Activated naive CD8-positive, alpha-beta T cell (primary cell): ENCODE measurements around the gene TRIM47.
"Not testable (repeated sequence)": the region's sequence is repeated elsewhere in the genome, so short reads cannot be mapped to it uniquely, and the experiment has no call there.

ENCODE experiments used
- H3K27ac Mint-ChIP-seq: one replicate; pipeline ENCODE4 v1.8.0; 2021; ENCODE audit warnings: mixed read lengths
- H3K27me3 Mint-ChIP-seq: one replicate; pipeline ENCODE4 v1.8.0; 2021; ENCODE audit warnings: mixed read lengths
- H3K36me3 Mint-ChIP-seq: one replicate; pipeline ENCODE4 v1.8.0; 2021; ENCODE audit warnings: mixed read lengths
- H3K4me1 Mint-ChIP-seq: one replicate; pipeline ENCODE4 v1.8.0; 2021; ENCODE audit warnings: low read depth, mixed read lengths
- H3K4me3 Mint-ChIP-seq: one replicate; pipeline ENCODE4 v1.8.0; 2021; ENCODE audit warnings: mild to moderate bottlenecking, mixed read lengths
- H3K9me3 Mint-ChIP-seq: one replicate; pipeline ENCODE4 v1.8.0; 2021; ENCODE audit warnings: low read depth, mixed read lengths

TRIM47 gene

DNA sequence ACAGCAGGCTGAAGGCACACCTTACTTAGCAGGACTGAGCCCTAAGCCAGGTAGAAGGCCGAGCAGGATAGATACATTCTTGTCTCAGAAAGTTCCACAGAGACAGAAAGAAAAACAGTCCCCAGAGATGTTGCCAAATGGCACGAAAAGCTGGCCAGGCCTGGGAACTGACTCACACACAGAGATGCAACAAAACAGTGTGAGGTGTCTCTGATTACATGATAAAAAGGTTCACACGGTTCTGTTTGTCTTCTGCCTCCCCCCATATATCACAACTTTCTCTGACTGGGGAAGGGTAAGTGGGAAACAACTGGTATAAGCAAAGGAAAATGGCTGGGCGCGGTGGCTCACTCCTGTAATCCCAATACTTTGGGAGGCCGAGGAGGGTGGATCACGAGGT lies 24.9 kb downstream of the TRIM47 start:
- Mint-ChIP-seq H3K36me3 (no peaks in the 10 kb centered on the region), H3K27ac (peak overlapping the region; percentile 22), H3K4me3 (no peak overlapping the region), H3K4me1 (peaks cover 33% of the 10 kb centered on the region), H3K27me3 (no peaks in the 10 kb centered on the region), H3K9me3 (no peaks in the 10 kb centered on the region)

DNA sequence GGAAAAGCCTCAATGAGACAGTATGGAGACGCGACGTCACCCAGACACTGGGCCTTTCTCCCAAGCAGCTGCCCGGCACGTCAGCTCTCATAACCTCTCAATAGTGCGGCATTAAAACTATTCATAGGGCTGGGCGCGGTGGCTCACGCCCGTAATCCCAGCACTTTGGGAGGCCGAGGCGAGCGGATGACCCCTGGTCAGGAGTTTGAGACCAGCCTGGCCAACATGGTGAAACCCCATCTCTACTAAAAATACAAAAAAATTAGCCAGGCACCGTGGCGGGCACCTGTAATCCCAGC lies 26.7 kb downstream of the TRIM47 start:
- H3K9me3 Mint-ChIP-seq, H3K27me3 Mint-ChIP-seq, H3K4me3 Mint-ChIP-seq, H3K36me3 Mint-ChIP-seq: not testable (repeated sequence)
- peaks cover 32% of the 10 kb centered on the region for H3K4me1 Mint-ChIP-seq
- peak overlapping the region; percentile 70 for H3K27ac Mint-ChIP-seq

DNA sequence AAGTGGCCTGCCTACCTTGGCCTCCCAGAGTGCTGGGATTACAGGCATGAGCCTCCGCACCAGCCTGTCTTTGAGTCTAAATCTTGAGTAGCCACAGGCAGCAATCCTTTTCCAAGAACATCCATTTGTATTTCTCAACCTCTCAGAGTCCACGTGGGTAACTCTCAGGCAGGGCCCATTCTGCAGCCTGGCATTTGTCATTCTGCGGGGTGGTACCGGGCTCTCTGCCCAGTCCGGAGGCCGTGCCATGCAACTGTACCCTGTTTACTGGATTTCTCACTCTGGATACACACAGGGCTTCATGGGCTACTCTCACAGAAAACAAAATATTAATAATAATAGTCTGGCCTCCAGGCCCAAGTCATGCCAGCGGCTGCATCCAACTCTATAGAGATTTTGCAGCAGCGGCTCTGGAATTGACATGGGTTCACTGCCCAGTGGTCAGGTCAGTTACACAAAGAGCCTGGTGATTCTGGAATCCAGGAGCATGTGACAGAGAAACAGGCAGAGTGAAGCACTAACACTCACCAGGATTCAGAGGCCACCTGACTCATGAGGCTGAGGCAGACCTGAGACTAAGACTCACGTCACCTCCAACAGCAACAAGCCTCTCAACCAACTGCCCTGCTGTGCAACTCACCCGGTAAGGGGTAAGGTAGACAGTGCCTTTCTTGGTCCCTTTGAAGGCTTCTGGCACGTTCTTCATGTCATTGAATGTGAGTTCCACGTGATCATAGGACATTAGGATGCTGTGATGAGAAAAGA lies 27.3 kb downstream of the TRIM47 start:
- H3K36me3 Mint-ChIP-seq = no peaks in the 10 kb centered on the region

DNA sequence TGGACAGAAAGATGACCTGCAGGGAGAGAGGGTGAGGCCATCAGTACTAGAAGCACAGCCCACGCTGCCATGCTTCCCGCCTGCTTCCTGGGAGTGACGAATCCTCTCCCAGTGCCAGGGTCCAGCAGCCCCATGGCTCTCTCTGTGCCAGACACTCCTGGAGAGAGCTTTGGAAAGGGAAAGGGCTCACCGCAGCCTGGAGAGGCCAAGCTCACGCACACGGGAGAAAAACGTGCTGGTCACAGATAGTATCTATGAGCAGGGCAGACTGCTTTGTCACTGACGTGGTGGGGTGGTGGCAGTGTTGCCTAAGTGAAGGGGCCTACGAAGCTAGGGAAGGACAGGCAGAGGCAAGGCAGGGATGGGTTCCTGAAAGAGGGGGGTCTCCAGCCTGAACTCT lies 28.7 kb downstream of the TRIM47 start:
- no peak overlapping the region for H3K27ac Mint-ChIP-seq
- no peaks in the 10 kb centered on the region for H3K36me3 Mint-ChIP-seq
- peaks cover 35% of the 10 kb centered on the region for H3K4me1 Mint-ChIP-seq
- no peak overlapping the region for H3K4me3 Mint-ChIP-seq
- H3K9me3 Mint-ChIP-seq = no peaks in the 10 kb centered on the region
- H3K27me3 Mint-ChIP-seq = no peaks in the 10 kb centered on the region

More for the DNA sequence above, 27.3 kb downstream of the TRIM47 start:
- no peaks in the 10 kb centered on the region for H3K9me3 Mint-ChIP-seq
- H3K27ac Mint-ChIP-seq = peak overlapping the region; percentile 70
- no peak overlapping the region for H3K4me3 Mint-ChIP-seq
- peaks cover 27% of the 10 kb centered on the region for H3K4me1 Mint-ChIP-seq
- H3K27me3 Mint-ChIP-seq = no peaks in the 10 kb centered on the region

DNA sequence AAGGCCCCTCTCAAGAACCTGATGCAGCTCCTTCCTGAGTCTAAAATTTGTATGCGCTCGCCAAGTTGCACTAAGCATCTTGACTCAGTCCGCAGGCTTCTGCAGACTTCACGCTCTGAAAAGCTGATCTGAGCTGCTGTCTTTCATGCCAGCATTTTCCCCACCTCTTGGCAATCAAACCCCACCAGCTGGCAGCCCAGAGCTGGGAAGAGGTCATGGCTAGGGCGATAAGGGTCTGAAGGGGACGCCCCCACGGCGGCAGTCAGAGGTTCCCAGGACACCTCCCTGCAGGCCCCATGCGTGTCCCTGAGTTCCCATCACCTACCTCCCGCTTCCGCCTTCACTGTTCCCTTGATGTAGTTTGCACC lies 29.1 kb downstream of the TRIM47 start:
- H3K9me3 Mint-ChIP-seq = no peaks in the 10 kb centered on the region
- H3K27me3 Mint-ChIP-seq = no peaks in the 10 kb centered on the region
- no peak overlapping the region for H3K4me3 Mint-ChIP-seq
- H3K36me3 Mint-ChIP-seq = no peaks in the 10 kb centered on the region
- H3K27ac Mint-ChIP-seq = no peak overlapping the region
- peaks cover 30% of the 10 kb centered on the region for H3K4me1 Mint-ChIP-seq

DNA sequence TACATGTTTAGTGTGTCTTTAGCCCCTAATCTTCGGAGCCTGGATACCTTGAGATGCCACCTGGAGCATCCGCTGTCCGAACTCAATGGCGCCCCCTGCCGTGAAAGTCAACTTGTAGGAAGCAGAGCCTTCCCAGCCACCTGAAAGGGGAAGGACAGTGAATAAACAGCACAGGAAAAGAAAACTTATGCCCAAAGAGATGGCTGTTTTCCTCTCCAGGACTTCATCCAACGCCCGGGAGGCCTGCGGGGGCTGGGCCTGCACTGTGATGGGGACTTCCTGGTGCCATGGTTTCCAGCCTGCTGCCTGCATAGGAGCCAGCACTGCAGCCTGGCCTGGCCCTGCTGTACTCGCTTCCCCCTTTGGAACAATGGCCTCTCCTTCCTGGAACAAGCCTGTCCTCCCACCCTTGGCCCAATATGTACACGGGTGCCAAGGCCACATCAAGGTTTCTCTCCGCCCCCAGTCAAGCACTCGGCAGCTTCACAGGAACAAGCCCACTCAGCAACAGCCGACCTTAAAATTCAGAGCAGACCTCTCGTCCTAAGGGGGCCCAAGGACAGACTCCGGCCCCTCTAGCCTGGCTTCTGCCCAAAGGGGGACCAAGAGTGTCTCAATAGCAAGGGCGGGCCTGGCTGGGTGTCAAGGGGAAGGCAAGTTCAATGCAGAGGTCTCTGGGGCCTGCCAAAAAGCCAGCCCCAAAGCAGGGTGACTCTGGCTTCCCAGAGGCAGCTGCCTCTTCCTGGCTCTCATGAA lies 29.7 kb downstream of the TRIM47 start:
- Mint-ChIP-seq H3K4me3 (no peak overlapping the region), H3K36me3 (no peaks in the 10 kb centered on the region)

DNA sequence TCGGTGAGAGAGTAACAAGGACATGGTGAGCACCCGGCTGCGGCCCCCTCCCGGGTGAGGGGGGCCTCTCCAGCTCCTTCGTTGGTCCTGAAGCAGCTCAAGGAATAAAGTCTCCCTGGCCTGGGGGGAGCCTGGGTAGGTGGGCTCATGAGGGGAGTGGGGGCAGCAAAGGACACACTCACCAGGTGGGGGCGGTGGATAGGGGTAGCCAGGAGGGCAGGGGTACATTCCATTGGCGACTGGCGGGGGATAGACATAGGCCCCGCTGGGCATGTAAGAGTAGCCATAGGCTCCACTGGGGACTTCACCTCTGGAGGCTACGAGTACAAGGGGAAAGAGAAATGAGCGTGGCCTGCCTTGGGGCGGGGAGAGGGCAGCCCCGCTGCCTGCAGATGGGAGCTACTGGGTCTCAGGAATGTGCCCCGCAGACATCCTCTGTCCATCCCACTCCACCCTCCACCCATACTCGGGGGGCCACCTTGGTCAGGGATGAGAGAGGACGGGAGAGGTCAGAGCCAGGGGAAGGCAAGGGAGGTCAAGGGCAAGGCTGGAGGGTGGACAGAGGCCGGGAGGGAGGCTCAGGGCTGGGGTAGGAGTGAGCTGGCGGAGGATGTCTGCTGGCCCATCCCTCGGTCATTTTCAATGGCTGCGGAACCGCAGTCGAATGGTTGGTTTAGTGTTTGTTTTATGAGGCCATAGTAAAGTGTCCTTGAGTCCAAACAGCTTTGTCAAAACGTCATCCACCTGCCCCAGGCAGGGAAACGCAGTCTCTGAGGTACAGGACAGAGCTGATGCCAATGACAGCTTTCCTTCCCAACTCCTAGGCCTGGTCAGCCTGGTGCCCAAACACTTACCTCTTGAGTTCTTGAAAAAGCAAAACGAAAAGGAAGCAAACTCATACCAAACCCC lies 30.5 kb downstream of the TRIM47 start:
- H3K27me3 Mint-ChIP-seq = no peaks in the 10 kb centered on the region
- H3K9me3 Mint-ChIP-seq = no peaks in the 10 kb centered on the region
- no peak overlapping the region for H3K27ac Mint-ChIP-seq
- H3K36me3 Mint-ChIP-seq = no peaks in the 10 kb centered on the region
- no peak overlapping the region for H3K4me3 Mint-ChIP-seq
- peaks cover 22% of the 10 kb centered on the region for H3K4me1 Mint-ChIP-seq

More for the DNA sequence above, 29.7 kb downstream of the TRIM47 start:
- H3K27me3 Mint-ChIP-seq = no peaks in the 10 kb centered on the region
- no peak overlapping the region for H3K27ac Mint-ChIP-seq
- peaks cover 30% of the 10 kb centered on the region for H3K4me1 Mint-ChIP-seq
- no peaks in the 10 kb centered on the region for H3K9me3 Mint-ChIP-seq

DNA sequence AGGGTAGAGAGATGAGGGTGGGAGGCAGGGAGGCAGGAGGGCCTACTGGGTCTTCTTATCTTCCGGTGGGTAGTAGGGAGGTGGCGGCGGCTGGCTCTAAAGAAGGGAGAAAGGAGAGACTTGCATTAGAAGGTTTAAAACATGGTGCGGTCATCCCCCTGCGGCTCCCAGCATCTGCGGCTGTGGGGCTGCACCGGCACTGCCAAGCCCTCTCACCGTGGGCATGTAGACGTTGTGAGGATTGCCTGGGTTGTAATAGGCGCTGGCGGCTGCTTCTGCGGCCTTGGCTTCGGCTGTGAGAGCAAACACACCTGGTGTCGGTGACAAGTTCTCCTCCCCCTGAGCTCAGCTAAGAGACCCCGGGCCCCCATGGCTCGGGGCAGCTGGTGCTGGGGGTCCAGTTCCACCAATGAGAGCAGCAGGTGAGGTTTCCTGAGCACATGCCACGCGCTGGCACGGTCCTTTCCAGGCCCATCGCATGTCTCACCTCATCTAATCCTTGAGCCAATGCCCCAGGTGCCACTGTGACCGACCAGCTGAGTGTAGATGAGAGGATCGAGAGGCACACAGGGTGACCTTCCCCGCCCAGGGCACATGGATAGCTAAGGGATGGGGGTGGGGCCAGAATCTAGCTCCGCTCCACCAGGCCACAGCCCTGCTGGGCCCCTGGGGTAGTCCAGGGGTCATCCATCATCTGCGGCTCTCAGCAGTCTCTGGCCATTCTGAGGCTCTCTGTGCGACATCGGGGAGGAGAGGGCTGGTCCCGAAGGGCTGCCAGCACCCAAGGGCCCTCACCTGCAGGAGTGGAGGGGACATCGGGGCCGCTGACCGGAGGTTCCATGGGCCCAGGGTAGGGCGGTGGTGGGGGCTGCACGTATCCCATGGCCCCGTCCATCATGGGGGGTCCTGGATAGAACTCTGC lies 31.4 kb downstream of the TRIM47 start:
- H3K36me3 Mint-ChIP-seq = no peaks in the 10 kb centered on the region
- H3K4me3 Mint-ChIP-seq = no peak overlapping the region
- H3K4me1 Mint-ChIP-seq = peaks cover 22% of the 10 kb centered on the region
- no peaks in the 10 kb centered on the region for H3K9me3 Mint-ChIP-seq
- H3K27ac Mint-ChIP-seq = no peak overlapping the region
- H3K27me3 Mint-ChIP-seq = no peaks in the 10 kb centered on the region

DNA sequence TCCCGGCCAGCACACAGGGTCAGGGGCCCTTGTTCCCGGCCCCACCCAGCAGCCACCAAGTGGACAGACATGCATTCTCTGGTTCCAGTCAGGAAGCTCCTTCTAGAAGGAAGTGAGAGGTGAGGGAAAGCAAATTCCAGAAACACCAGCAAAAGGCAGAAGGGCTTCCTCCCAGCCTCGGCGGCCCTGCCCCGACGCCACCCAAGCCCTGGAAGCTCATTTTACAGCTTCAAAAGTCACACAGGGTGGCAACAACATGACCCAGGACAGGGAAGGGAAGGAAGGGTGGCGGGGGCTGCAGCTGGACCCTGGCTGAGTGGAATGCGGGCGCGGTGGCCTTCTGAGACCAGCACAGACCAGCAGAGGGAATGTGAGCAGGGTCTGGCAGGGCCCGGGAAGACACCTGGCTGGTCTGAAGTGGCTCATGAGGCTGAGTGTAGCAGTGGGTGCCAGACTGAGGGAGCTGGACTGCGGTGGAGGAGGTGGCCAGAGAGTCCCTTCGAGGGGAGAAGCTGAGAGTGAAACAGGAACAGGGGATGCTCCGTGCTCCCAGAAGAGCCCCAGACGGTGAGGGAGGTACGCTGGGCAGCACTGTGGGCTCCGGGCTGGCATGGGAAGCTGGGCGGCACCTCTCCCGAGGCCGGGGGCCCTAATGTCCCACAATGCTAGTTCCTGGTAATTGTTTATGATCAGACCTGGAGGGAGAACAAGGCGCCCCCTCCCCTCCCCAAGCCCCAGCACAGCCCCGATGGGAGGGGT lies 32.3 kb downstream of the TRIM47 start:
- peaks cover 20% of the 10 kb centered on the region for H3K4me1 Mint-ChIP-seq
- no peaks in the 10 kb centered on the region for H3K9me3 Mint-ChIP-seq
- H3K36me3 Mint-ChIP-seq = no peaks in the 10 kb centered on the region
- peak overlapping the region; percentile 32 for H3K4me3 Mint-ChIP-seq
- H3K27ac Mint-ChIP-seq = peak overlapping the region; percentile 70
- no peaks in the 10 kb centered on the region for H3K27me3 Mint-ChIP-seq

DNA sequence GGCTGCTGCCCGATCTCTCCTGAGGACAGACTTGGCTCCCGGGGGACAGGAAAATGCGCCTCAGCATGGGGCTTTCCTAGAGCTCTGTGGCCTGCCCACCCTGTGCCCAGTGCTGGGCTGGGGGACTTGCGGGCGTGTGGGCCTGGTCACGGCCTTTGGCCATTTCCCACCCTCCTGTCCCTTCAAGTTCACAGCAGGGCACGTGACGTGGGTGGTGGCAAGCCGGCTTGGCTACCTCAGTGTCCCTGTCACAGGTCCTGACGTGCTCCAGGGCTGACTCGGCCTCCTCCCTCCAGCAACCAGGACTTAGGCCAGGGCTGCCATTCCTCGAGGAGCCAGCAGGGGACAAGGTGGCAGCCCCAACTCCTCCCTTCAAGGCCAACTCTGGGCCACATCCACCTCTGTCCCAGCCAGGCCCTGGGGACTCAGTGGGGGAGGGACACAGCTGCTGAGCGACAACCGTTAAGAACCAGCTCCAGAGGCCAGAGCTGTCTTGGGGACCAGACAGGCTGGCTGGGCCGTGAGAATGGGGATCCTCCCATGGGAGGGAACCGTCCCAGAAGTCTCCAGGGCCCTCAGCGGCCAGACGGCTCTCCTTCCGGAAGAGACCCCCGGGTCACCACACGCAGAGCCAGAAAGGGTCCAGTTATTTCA lies 33.2 kb downstream of the TRIM47 start:
- H3K4me1 Mint-ChIP-seq = peaks cover 20% of the 10 kb centered on the region
- no peaks in the 10 kb centered on the region for H3K36me3 Mint-ChIP-seq
- no peaks in the 10 kb centered on the region for H3K9me3 Mint-ChIP-seq
- no peaks in the 10 kb centered on the region for H3K27me3 Mint-ChIP-seq
- H3K4me3 Mint-ChIP-seq = peak overlapping the region; percentile 66
- peak overlapping the region; percentile 58 for H3K27ac Mint-ChIP-seq

DNA sequence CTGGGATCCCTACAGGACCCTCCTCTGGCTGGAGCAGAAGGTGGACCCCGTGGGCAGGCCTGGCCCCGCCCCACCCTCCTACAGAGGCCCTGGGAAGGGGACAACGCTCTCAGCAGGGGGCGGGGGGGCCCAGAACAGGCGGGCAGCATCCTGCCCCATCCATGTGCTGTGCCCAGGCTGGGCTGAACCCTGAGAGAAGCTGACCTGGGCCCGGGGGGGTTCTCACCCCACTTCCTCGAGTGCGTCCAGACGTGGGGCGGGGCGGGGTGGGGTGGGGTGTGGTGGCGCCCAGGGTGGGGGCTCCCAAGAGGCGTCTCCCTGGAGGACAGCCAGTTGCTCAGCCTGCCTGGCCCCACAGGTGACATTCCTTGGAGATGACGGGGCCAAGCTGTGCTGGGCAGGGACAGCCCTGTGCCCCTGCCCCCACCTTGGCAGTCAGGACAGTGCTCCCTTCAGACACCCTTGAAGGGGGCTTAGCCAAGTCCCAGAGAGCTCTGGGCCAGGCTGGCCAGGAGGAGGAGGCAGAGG lies 33.8 kb downstream of the TRIM47 start:
- peak overlapping the region; percentile 93 for H3K27ac Mint-ChIP-seq
- peaks cover 20% of the 10 kb centered on the region for H3K4me1 Mint-ChIP-seq
- H3K27me3 Mint-ChIP-seq = no peaks in the 10 kb centered on the region
- peak overlapping the region; percentile 92 for H3K4me3 Mint-ChIP-seq
- no peaks in the 10 kb centered on the region for H3K36me3 Mint-ChIP-seq
- H3K9me3 Mint-ChIP-seq = no peaks in the 10 kb centered on the region

DNA sequence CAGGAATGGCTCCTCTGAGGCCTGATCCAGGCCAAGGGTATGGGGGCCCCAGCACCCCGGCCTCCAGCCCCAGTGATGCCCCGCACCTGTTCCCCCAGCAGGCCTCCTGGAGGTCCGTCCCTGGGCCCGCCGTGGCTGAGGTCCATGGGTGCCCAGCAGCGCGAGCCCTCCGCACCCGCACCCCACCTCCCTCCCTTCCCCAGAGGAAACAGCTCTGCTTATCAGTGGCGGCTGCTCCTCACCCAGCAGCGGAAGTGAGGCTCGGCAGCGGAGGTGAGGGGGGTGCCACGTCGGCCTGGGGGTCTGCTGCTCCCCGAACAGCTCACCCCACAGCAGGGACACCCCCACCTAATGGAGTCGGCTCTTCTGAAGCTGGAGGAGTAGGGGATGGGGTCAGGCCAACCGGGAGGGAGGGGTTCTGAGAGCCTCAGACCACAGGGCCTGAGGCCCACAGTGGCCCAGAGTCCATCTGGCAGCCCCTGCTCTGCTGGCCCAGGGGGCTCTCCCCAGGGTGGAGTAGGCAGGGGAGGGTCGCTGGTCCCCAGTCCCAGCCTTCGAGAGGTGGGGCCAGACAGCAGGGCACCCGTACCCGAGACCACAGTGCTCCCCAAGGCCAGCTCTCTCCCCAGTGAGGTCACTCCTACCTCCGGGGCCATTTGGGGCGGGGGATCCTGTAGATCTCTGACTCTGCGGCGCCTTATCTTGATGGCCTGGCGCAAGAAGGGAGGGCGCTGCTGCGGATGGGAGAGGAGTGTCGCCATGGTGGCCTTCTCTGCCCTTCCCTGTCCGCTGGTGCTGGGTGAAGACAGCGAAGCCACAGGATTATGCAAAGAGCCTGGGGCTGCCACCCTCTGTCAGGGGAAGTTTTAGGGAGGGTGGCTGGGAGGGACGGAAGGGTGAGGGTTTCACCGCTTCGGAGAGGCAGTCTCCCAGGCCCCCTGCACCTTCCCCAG lies 34.5 kb downstream of the TRIM47 start, which contains the start of gene UNC13D:
UNC13D (minus strand) TSS at position 828 of the 953 bp plus-strand sequence; CDS start at position 761, 67 bp downstream.
- Mint-ChIP-seq H3K27me3 (no peaks in the 10 kb centered on the region), H3K36me3 (no peaks in the 10 kb centered on the region), H3K4me3 (peak within 1 kb of the TSS; percentile 92), H3K27ac (peak within 1 kb of the TSS; percentile 93), H3K9me3 (no peaks in the 10 kb centered on the region), H3K4me1 (peaks cover 19% of the 10 kb centered on the region)
